GM12878 (cell line): ENCODE results near the gene MTHFD1L. TPM values are rescaled to one million over a fixed set of nuclear protein-coding genes. Genes with fewer than 3 reads are reported as not detected.

Experiments
- ATAC-seq: fragments of 200-7000 bp; cut with Tn5 transposase; 3 replicates; pipeline ENCODE4 v1.9.1; 2020; ENCODE audit warnings: mild to moderate bottlenecking, moderate library complexity
- BruUV-seq: library from RNA; stranded (reverse); fragments of 400-500 nt; replicated peaks from 2 replicates; lab custom pipeline; 2021; lab: Mats Ljungman, UMichigan
- CTCF ChIA-PET: fragments of 300-600 bp; sonication (Branson Sonifier 250); formaldehyde crosslinking; extraction: SDS; loops from one replicate; lab custom pipeline; 2021; ENCODE audit warnings: inconsistent platforms; lab: Yijun Ruan, JAX
- POLR2A ChIA-PET: fragments of 350-600 bp; formaldehyde crosslinking; extraction: SDS; loops from one replicate; lab custom pipeline; 2021; ENCODE audit warnings: inconsistent platforms; lab: Charles Lee
- RAD21 ChIA-PET: fragments of 300-600 bp; sonication (Branson Sonifier 250); formaldehyde crosslinking; loops from one replicate; lab custom pipeline; 2023; ENCODE audit warnings: antibody characterized with exemption; ENCODE audit not compliant: unreplicated experiment; lab: Charles Lee
- SMC1A ChIA-PET: fragments of 300-600 bp; sonication (Branson Sonifier 250); formaldehyde crosslinking; loops from one replicate; lab custom pipeline; 2023; ENCODE audit not compliant: unreplicated experiment, uncharacterized antibody; lab: Charles Lee
- DNase-seq: peaks from one replicate; pipeline ENCODE4 v3.0.0-alpha.2; 2011; ENCODE audit warnings: low read depth, low spot score
- FAIRE-seq: peaks from 3 replicates; lab custom pipeline; 2011; peaks lifted over from hg19 to GRCh38; lab: Jason Lieb, UNC
- H2AFZ ChIP-seq: 2 replicates; pipeline ENCODE4 v1.6.0; 2011; ENCODE audit warnings: low read depth, low read length, control low read depth; ENCODE audit not compliant: control insufficient read depth
- H3K27ac ChIP-seq: 2 replicates; pipeline ENCODE4 v1.5.1; 2011; ENCODE audit warnings: control low read depth; ENCODE audit not compliant: control insufficient read depth, insufficient read depth
- H3K27me3 ChIP-seq, 2 experiments: replicated peaks in 1 of 2; 2 replicates each; pipeline versions ENCODE4 v1.6.0 to v1.6.1; 2011; ENCODE audit warnings: low read length in 1 of 2; ENCODE audit not compliant: control insufficient read depth in 2 of 2, insufficient read depth in 2 of 2
- H3K36me3 ChIP-seq, 2 experiments: 2 replicates each; pipeline ENCODE4 v1.5.1; 2011; ENCODE audit warnings: low read length in 1 of 2; ENCODE audit not compliant: control insufficient read depth in 2 of 2, insufficient read depth in 2 of 2
- H3K4me1 ChIP-seq: 2 replicates; pipeline ENCODE4 v1.6.1; 2011; ENCODE audit warnings: mild to moderate bottlenecking, low read length, moderate library complexity, mixed read lengths; ENCODE audit not compliant: control insufficient read depth, insufficient read depth
- H3K4me2 ChIP-seq: 2 replicates; pipeline ENCODE4 v1.6.0; 2011; ENCODE audit warnings: control low read depth; ENCODE audit not compliant: control insufficient read depth, insufficient read depth
- H3K4me3 ChIP-seq: fragments of 200-600 bp; sonication (generic); 2 replicates; pipeline ENCODE4 v1.5.1; 2016
- H3K79me2 ChIP-seq: 2 replicates; pipeline ENCODE4 v1.6.0; 2011; ENCODE audit warnings: low read length; ENCODE audit not compliant: control insufficient read depth, insufficient read depth
- H3K9ac ChIP-seq: 2 replicates; pipeline ENCODE4 v1.8.0; 2011; ENCODE audit warnings: low read length, control low read depth, mixed read lengths; ENCODE audit not compliant: control insufficient read depth, insufficient read depth
- H3K9me3 ChIP-seq: replicated peaks from 3 replicates; pipeline ENCODE4 v1.5.1; 2011; ENCODE audit warnings: mild to moderate bottlenecking, low read length; ENCODE audit not compliant: control insufficient read depth, insufficient read depth
- H4K20me1 ChIP-seq: 2 replicates; pipeline ENCODE4 v1.6.0; 2011; ENCODE audit not compliant: control insufficient read depth, insufficient read depth
- EGR1 ChIP-seq, 2 experiments: IDR thresholded peaks; 1 replicate in 1 of 2; 2 replicates in 1 of 2; pipeline ENCODE4 v1.6.1; 2011 to 2012; ENCODE audit warnings: low read depth in 2 of 2, low read length in 2 of 2, borderline replicate concordance in 1 of 2, mild to moderate bottlenecking in 1 of 2, moderate library complexity in 1 of 2
- GATAD2B ChIP-seq: fragments of 450-650 bp; conservative IDR thresholded peaks from 2 replicates; pipeline ENCODE4 v1.6.1; 2017; ENCODE audit warnings: low read depth, mild to moderate bottlenecking, moderate library complexity
- IRF5 ChIP-seq: fragments of 450-650 bp; IDR thresholded peaks from 2 replicates; pipeline ENCODE4 v1.6.1; 2017; ENCODE audit warnings: borderline replicate concordance
- MEF2B ChIP-seq: fragments of 450-650 bp; IDR thresholded peaks from 2 replicates; pipeline ENCODE4 v1.6.1; 2018; ENCODE audit warnings: mild to moderate bottlenecking, moderate library complexity; ENCODE audit not compliant: partially characterized antibody, poor library complexity, severe bottlenecking
- MXI1 ChIP-seq: fragments of 150-350 bp; IDR thresholded peaks from 2 replicates; pipeline ENCODE4 v1.6.1; 2011; ENCODE audit warnings: low read depth, mild to moderate bottlenecking, inconsistent platforms, low read length, improper control_type of control experiment
- NFYA ChIP-seq: IDR thresholded peaks from 2 replicates; pipeline ENCODE4 v1.6.1; 2011; ENCODE audit warnings: low read depth, mild to moderate bottlenecking, low read length, improper control_type of control experiment, borderline replicate concordance
- NR2C2 ChIP-seq: IDR thresholded peaks from 2 replicates; pipeline ENCODE4 v1.6.1; 2011; ENCODE audit warnings: borderline replicate concordance, low read depth; ENCODE audit not compliant: control insufficient read depth, insufficient read length
- RAD51 ChIP-seq: fragments of 450-650 bp; IDR thresholded peaks from 2 replicates; pipeline ENCODE4 v1.6.1; 2016; ENCODE audit warnings: moderate library complexity, mild to moderate bottlenecking, inconsistent platforms
- RB1 ChIP-seq: fragments of 450-650 bp; formaldehyde crosslinking; IDR thresholded peaks from 2 replicates; pipeline ENCODE4 v1.6.1; 2017; ENCODE audit warnings: mild to moderate bottlenecking, borderline replicate concordance
- SIN3A ChIP-seq: IDR thresholded peaks from 2 replicates; pipeline ENCODE4 v1.6.1; 2012; ENCODE audit warnings: low read depth, low read length, improper control_type of control experiment
- STAT3 ChIP-seq: IDR thresholded peaks from 2 replicates; pipeline ENCODE4 v1.6.1; 2011; ENCODE audit warnings: low read depth, low read length, improper control_type of control experiment
- SUZ12 ChIP-seq: fragments of 200-600 bp; sonication (generic); IDR thresholded peaks from one replicate; pipeline ENCODE4 v1.6.1; 2018; ENCODE audit warnings: antibody characterized with exemption, mild to moderate bottlenecking; ENCODE audit not compliant: unreplicated experiment
- TAF1 ChIP-seq: IDR thresholded peaks from 2 replicates; pipeline ENCODE4 v1.6.1; 2011; ENCODE audit warnings: mild to moderate bottlenecking, low read depth, low read length, borderline replicate concordance
- TCF12 ChIP-seq: IDR thresholded peaks from 2 replicates; pipeline ENCODE4 v1.6.1; 2011; ENCODE audit warnings: low read depth, mild to moderate bottlenecking, low read length
- YBX1 ChIP-seq: fragments of 450-650 bp; IDR thresholded peaks from 2 replicates; pipeline ENCODE4 v1.6.1; 2016; ENCODE audit warnings: antibody characterized with exemption
- YY1 ChIP-seq: IDR thresholded peaks from 2 replicates; pipeline ENCODE4 v1.6.1; 2011; ENCODE audit warnings: low read depth, mild to moderate bottlenecking, low read length
- WGBS: methylation state at CpG from one replicate; pipeline ENCODE4 v1.1.6; 2016; ENCODE audit warnings: low lambda C conversion rate; ENCODE audit not compliant: insufficient replicate concordance, insufficient coverage; ENCODE audit errors: missing lambda C conversion rate; 5-methylcytosine and 5-hydroxymethylcytosine counted together
- in situ Hi-C: fragments of 300-500 bp; cut with MboI; formaldehyde crosslinking; loops from 9 replicates; pipeline ENCODE4 v1.14.3; 2018; ENCODE audit warnings: mixed read lengths
- intact Hi-C: fragments of 100-400 bp; cut with micrococcal nuclease; formaldehyde crosslinking; loops from one replicate; pipeline ENCODE4 v1.14.2; 2022; ENCODE audit not compliant: unreplicated experiment
- polyA plus RNA-seq, 11 experiments: library from polyadenylated mRNA; depleted of rRNA in 4 of 11; unstranded in 6 of 11; stranded (reverse) in 5 of 11; fragments of >200 nt; fragmentation: Nextera tagmentation in 4 of 11; fragmentation: Illumina TruSeq in 1 of 11; extraction: Ambion mirVana in 4 of 11; extraction: Trizol in 1 of 11; gene quantifications; 1 replicate in 1 of 11; 2 replicates in 10 of 11; pipeline versions ENCODE4 v1.2.1 to v1.2.3, GENCODE V29; 2011 to 2016; ENCODE audit warnings: inconsistent platforms in 2 of 11, missing spikeins in 2 of 11, low read depth in 1 of 11
- total RNA-seq, 4 experiments: library from RNA; depleted of rRNA in 3 of 4; stranded (reverse); fragments of >200 nt in 3 of 4; fragmentation: Illumina TruSeq in 1 of 4; extraction: Trizol in 1 of 4; gene quantifications; 2 replicates each; pipeline versions ENCODE4 v1.2.1 to v1.2.3, GENCODE V29; 2013 to 2021
- TF ChIP-seq, protein P1 (sequence below): IDR thresholded peaks from 2 replicates; pipeline ENCODE4 v1.6.1; 2011; ENCODE audit warnings: borderline replicate concordance, low read depth, mild to moderate bottlenecking, moderate library complexity, low read length; ENCODE audit not compliant: insufficient read depth, poor library complexity, severe bottlenecking
- TF ChIP-seq, protein P2 (sequence below): fragments of 450-650 bp; IDR thresholded peaks from 2 replicates; pipeline ENCODE4 v1.6.1; 2017; ENCODE audit warnings: mild to moderate bottlenecking, moderate library complexity

Gene MTHFD1L
- total and polyA plus RNA-seq, 10 of the 15 experiments (the other 5 are each of a cell fraction or from before 2014, with no cell fraction given), result 11.7 to 75.5 (median 28.8) TPM

GRCh38 chr6:150975136-150975535 is 109.6 kb downstream of the MTHFD1L start:
- 98% methylated on average over 6 of the region's 6 CpGs for WGBS

More at GRCh38 chr6:150975136-150975535, 109.6 kb downstream of the MTHFD1L start:
- FAIRE-seq, result no peak
- no peak overlapping the region for H3K27ac ChIP-seq
- RAD21 ChIA-PET, result no interaction called here
- no peak overlapping the region for H3K4me2 ChIP-seq
- intact Hi-C loops, result no loop called here
- SMC1A ChIA-PET, result no interaction called here
- H3K27me3 ChIP-seq, result no peaks in the 10 kb centered on the region
- no TSS peak for BruUV-seq
- TF ChIP-seq, protein P1, sequence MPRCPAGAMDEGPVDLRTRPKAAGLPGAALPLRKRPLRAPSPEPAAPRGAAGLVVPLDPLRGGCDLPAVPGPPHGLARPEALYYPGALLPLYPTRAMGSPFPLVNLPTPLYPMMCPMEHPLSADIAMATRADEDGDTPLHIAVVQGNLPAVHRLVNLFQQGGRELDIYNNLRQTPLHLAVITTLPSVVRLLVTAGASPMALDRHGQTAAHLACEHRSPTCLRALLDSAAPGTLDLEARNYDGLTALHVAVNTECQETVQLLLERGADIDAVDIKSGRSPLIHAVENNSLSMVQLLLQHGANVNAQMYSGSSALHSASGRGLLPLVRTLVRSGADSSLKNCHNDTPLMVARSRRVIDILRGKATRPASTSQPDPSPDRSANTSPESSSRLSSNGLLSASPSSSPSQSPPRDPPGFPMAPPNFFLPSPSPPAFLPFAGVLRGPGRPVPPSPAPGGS, result no peak
- TF ChIP-seq RAD51, result no peak
- no peak for TF ChIP-seq NR2C2
- TF ChIP-seq EGR1 (IDR thresholded peaks at IDR 0.05; ENCODE audit: borderline replicate concordance in 1 of 2, low read depth in 2 of 2, low read length in 2 of 2), result no peak
- TF ChIP-seq, protein P2, sequence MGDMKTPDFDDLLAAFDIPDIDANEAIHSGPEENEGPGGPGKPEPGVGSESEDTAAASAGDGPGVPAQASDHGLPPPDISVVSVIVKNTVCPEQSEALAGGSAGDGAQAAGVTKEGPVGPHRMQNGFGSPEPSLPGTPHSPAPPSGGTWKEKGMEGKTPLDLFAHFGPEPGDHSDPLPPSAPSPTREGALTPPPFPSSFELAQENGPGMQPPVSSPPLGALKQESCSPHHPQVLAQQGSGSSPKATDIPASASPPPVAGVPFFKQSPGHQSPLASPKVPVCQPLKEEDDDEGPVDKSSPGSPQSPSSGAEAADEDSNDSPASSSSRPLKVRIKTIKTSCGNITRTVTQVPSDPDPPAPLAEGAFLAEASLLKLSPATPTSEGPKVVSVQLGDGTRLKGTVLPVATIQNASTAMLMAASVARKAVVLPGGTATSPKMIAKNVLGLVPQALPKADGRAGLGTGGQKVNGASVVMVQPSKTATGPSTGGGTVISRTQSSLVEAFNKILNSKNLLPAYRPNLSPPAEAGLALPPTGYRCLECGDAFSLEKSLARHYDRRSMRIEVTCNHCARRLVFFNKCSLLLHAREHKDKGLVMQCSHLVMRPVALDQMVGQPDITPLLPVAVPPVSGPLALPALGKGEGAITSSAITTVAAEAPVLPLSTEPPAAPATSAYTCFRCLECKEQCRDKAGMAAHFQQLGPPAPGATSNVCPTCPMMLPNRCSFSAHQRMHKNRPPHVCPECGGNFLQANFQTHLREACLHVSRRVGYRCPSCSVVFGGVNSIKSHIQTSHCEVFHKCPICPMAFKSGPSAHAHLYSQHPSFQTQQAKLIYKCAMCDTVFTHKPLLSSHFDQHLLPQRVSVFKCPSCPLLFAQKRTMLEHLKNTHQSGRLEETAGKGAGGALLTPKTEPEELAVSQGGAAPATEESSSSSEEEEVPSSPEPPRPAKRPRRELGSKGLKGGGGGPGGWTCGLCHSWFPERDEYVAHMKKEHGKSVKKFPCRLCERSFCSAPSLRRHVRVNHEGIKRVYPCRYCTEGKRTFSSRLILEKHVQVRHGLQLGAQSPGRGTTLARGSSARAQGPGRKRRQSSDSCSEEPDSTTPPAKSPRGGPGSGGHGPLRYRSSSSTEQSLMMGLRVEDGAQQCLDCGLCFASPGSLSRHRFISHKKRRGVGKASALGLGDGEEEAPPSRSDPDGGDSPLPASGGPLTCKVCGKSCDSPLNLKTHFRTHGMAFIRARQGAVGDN, result no peak
- TF ChIP-seq SUZ12, result no peak
- no peak for TF ChIP-seq STAT3
- TF ChIP-seq NFYA, result no peak
- TF ChIP-seq IRF5, result no peak
- no peak for TF ChIP-seq SIN3A
- TF ChIP-seq MEF2B, result no peak
- TF ChIP-seq YBX1, result no peak
- TF ChIP-seq RB1, result no peak
- no peak for TF ChIP-seq TAF1
- TF ChIP-seq GATAD2B, result no peak
- no peak for TF ChIP-seq MXI1
- no peak for TF ChIP-seq TCF12
- TF ChIP-seq YY1, result no peak
- TF ChIP-seq, all 136 proteins: peak for 0
- no peak overlapping the region for H3K4me3 ChIP-seq
- ATAC-seq (no peak), DNase-seq (no peak)
- ChIA-PET CTCF (no interaction called here), POLR2A (no interaction called here)
- H3K36me3 ChIP-seq, result peaks cover 0 to 5% of the 10 kb centered on the region in 2 experiments
- in situ Hi-C loops, result no loop called here
- H2AFZ ChIP-seq, result no peak overlapping the region
- H3K9ac ChIP-seq, result no peak overlapping the region
- no peaks in the 10 kb centered on the region; the same call in 2 of the 3 replicates for H3K9me3 ChIP-seq
- H4K20me1 ChIP-seq, result no peaks in the 10 kb centered on the region
- H3K79me2 ChIP-seq, result no peaks in the 10 kb centered on the region
- H3K4me1 ChIP-seq, result no peaks in the 10 kb centered on the region
